T-helper 2 cell (primary cell): ENCODE results near the gene RP9.
"Not testable (repeated sequence)": the region's sequence is repeated elsewhere in the genome, so short reads cannot be mapped to it uniquely, and the experiment has no call there.

Experiments
- DNase-seq, 5 experiments: peaks; one replicate each; pipeline versions ENCODE4 v3.0.0 to v3.0.0-alpha.2; 2012 to 2022

Gene RP9

GRCh38 chr7:33100770-33101169 is 8.4 kb downstream of the RP9 start:
- DNase-seq, result no peak

GRCh38 chr7:33099154-33099940 is 9.9 kb downstream of the RP9 start:
- no peak for DNase-seq

GRCh38 chr7:33094745-33095275 is 14.4 kb downstream of the RP9 start:
- not testable (repeated sequence) for DNase-seq

- no peak for DNase-seq
Measured at GRCh38 chr7:33093266-33093665, 15.9 kb downstream of the RP9 start.

- DNase-seq, result no peak
Measured at GRCh38 chr7:33091641-33092191, 17.5 kb downstream of the RP9 start.

- no peak for DNase-seq
Measured at GRCh38 chr7:33091111-33091531, 18.1 kb downstream of the RP9 start.

- DNase-seq, result no peak
Measured at GRCh38 chr7:33089142-33089541, 20.1 kb downstream of the RP9 start.

GRCh38 chr7:33087858-33088257 is 21.3 kb downstream of the RP9 start:
- DNase-seq, result no peak

GRCh38 chr7:33087356-33087755 is 21.8 kb downstream of the RP9 start:
- no peak for DNase-seq

GRCh38 chr7:33079763-33080690 is 29.2 kb downstream of the RP9 start:
- no peak for DNase-seq

GRCh38 chr7:33079096-33079495 is 30.1 kb downstream of the RP9 start:
- DNase-seq, result no peak

GRCh38 chr7:33076737-33077136 is 32.5 kb downstream of the RP9 start:
- peak in 1 of 5 experiments; percentile 25 for DNase-seq

- DNase-seq, result no peak
Measured at GRCh38 chr7:33075818-33076518, 33.2 kb downstream of the RP9 start.

- DNase-seq, result no peak
Measured at GRCh38 chr7:33073243-33073642, 36.0 kb downstream of the RP9 start.

- DNase-seq, result no peak
Measured at GRCh38 chr7:33072471-33072870, 36.7 kb downstream of the RP9 start.

- DNase-seq, result no peak
Measured at GRCh38 chr7:33070831-33071230, 38.4 kb downstream of the RP9 start.

- DNase-seq, result no peak
Measured at GRCh38 chr7:33070277-33070676, 38.9 kb downstream of the RP9 start.

- DNase-seq, result no peak
Measured at GRCh38 chr7:33067921-33068320, 41.3 kb downstream of the RP9 start.

GRCh38 chr7:33066771-33067170 is 42.4 kb downstream of the RP9 start:
- DNase-seq, result no peak

- no peak for DNase-seq
Measured at GRCh38 chr7:33065981-33066380, 43.2 kb downstream of the RP9 start.

- DNase-seq, result peak; percentile 82 to 98 (median 89)
Measured at GRCh38 chr7:33062782-33063443, 46.3 kb downstream of the RP9 start.
